ENCODE results near the gene LIMA1.

The LIMA1 gene

DNA sequence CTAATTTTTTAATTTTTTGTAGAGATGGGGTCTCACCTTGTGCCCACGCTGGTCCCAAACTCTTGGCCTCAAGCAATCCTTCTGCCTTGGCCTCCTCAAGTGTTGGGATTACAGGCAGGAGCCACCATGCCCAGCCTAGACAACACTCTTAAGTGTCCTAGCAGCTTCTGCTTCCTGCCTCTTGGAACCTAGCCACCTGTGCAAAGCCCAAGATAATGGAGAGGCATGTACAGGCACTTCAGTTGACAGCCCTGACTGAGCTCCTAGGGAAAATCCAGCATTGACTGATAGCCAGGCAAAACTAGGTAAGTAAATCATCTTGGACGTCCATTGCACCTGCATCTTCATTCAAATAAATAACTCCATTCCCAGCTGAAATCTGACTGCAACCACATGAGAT lies 155.8 kb downstream of the LIMA1 start:
- H3K4me3 ChIP-seq (ENCODE audit: low read depth, low read length), result no peak overlapping the region
- H3K9me3 ChIP-seq (ENCODE audit: control insufficient read depth, insufficient read depth, low read length), result no peaks in the 10 kb centered on the region
- peaks cover 39% of the 10 kb centered on the region for H3K36me3 ChIP-seq (ENCODE audit: control insufficient read depth, insufficient read depth, low read length)
- no peaks in the 10 kb centered on the region for H3K27me3 ChIP-seq (ENCODE audit: control insufficient read depth, insufficient read depth, low read length)
- H3K4me1 ChIP-seq (ENCODE audit: control insufficient read depth, insufficient read depth, low read length), result no peaks in the 10 kb centered on the region
- no peak overlapping the region for H3K27ac ChIP-seq (ENCODE audit: low read depth, low read length)
- H3K9ac ChIP-seq (ENCODE audit: low read depth, low read length), result no peak overlapping the region

Data from HUES48 (cell line).